Stimulated activated CD8-positive, alpha-beta memory T cell treated with anti-CD3 and anti-CD28 coated beads, Interleukin-15, amount 100 ng/mL, for 1 hour (primary cell): Measurements from ENCODE around the gene GBX1.

Source experiments
- DNase-seq: peaks from one replicate; pipeline ENCODE4 v3.0.0-alpha.2; 2020; ENCODE audit warnings: low read depth

The GBX1 gene

GRCh38 chr7:151139791-151140190 lies 27.7 kb downstream of the GBX1 start:
- DNase-seq, result no peak

GRCh38 chr7:151139071-151139790 lies 28.3 kb downstream of the GBX1 start:
- DNase-seq, result no peak

GRCh38 chr7:151138153-151138851 lies 29.2 kb downstream of the GBX1 start:
- DNase-seq, result no peak

- no peak for DNase-seq
Measured at GRCh38 chr7:151137791-151138152, 29.7 kb downstream of the GBX1 start.

GRCh38 chr7:151137076-151137675 lies 30.3 kb downstream of the GBX1 start:
- DNase-seq, result no peak

GRCh38 chr7:151135866-151136843 lies 31.3 kb downstream of the GBX1 start:
- no peak for DNase-seq

GRCh38 chr7:151135525-151135845 lies 32.0 kb downstream of the GBX1 start:
- DNase-seq, result no peak

GRCh38 chr7:151134743-151135524 lies 32.6 kb downstream of the GBX1 start:
- no peak for DNase-seq

GRCh38 chr7:151133986-151134742 lies 33.3 kb downstream of the GBX1 start:
- no peak for DNase-seq

- DNase-seq, result no peak
Measured at GRCh38 chr7:151133266-151133985, 34.1 kb downstream of the GBX1 start.

- DNase-seq, result no peak
Measured at GRCh38 chr7:151132461-151133205, 34.9 kb downstream of the GBX1 start.

- DNase-seq, result no peak
Measured at GRCh38 chr7:151131592-151132293, 35.8 kb downstream of the GBX1 start.

GRCh38 chr7:151131224-151131591 lies 36.3 kb downstream of the GBX1 start:
- no peak for DNase-seq

- no peak for DNase-seq
Measured at GRCh38 chr7:151130741-151131157, 36.7 kb downstream of the GBX1 start.

GRCh38 chr7:151129960-151130591 lies 37.4 kb downstream of the GBX1 start:
- no peak for DNase-seq

- DNase-seq, result no peak
Measured at GRCh38 chr7:151129117-151129959, 38.2 kb downstream of the GBX1 start.

GRCh38 chr7:151128716-151129115 lies 38.8 kb downstream of the GBX1 start:
- DNase-seq, result no peak
